Astrocyte (in vitro differentiated cells and primary cell): Measurements from ENCODE around the gene EPHB2. TPM values are rescaled to one million over a fixed set of nuclear protein-coding genes. Genes with fewer than 3 reads are reported as not detected.

Experiments used
- DNase-seq: peaks from one replicate; pipeline ENCODE4 v3.0.0-alpha.2; 2010; ENCODE audit warnings: low read depth
- FAIRE-seq: peaks from 2 replicates; lab custom pipeline; 2011; peaks lifted over from hg19 to GRCh38; lab: Jason Lieb, UNC
- H2AFZ ChIP-seq: 2 replicates; pipeline ENCODE4 v1.6.0; 2012; ENCODE audit warnings: low read depth, low read length, inconsistent platforms
- H3K27ac ChIP-seq: 2 replicates; pipeline ENCODE4 v1.5.1; 2011; ENCODE audit warnings: low read depth, low read length, inconsistent platforms
- H3K27me3 ChIP-seq: 2 replicates; pipeline ENCODE4 v1.6.0; 2011; ENCODE audit warnings: low read length, inconsistent platforms; ENCODE audit not compliant: insufficient read depth
- H3K36me3 ChIP-seq: 2 replicates; pipeline ENCODE4 v1.5.1; 2011; ENCODE audit warnings: low read length, inconsistent platforms; ENCODE audit not compliant: insufficient read depth
- H3K4me1 ChIP-seq: 2 replicates; pipeline ENCODE4 v1.5.1; 2011; ENCODE audit warnings: low read length, inconsistent platforms; ENCODE audit not compliant: insufficient read depth
- H3K4me2 ChIP-seq: 2 replicates; pipeline ENCODE4 v1.6.0; 2012; ENCODE audit warnings: low read length, inconsistent platforms
- H3K4me3 ChIP-seq: 2 replicates; pipeline ENCODE4 v1.5.1; 2011; ENCODE audit warnings: low read depth, mild to moderate bottlenecking, low read length, inconsistent platforms; ENCODE audit not compliant: insufficient read depth
- H3K79me2 ChIP-seq: 2 replicates; pipeline ENCODE4 v1.6.0; 2012; ENCODE audit warnings: mild to moderate bottlenecking, low read length, inconsistent platforms; ENCODE audit not compliant: insufficient read depth
- H3K9ac ChIP-seq: 2 replicates; pipeline ENCODE4 v1.6.0; 2012; ENCODE audit warnings: mild to moderate bottlenecking, low read length, inconsistent platforms
- H3K9me3 ChIP-seq: 2 replicates; pipeline ENCODE4 v1.5.1; 2012; ENCODE audit warnings: low read depth, mild to moderate bottlenecking, low read length, inconsistent platforms; ENCODE audit not compliant: insufficient read depth
- H4K20me1 ChIP-seq: 2 replicates; pipeline ENCODE4 v1.6.0; 2012; ENCODE audit warnings: low read length, inconsistent platforms; ENCODE audit not compliant: insufficient read depth
- H3K27ac Mint-ChIP-seq: one replicate; pipeline ENCODE4 v1.8.0; 2021; ENCODE audit warnings: mild to moderate bottlenecking, mixed read lengths; ENCODE audit not compliant: unreplicated experiment
- H3K27me3 Mint-ChIP-seq: one replicate; pipeline ENCODE4 v1.8.0; 2021; ENCODE audit warnings: low read depth, mixed read lengths; ENCODE audit not compliant: unreplicated experiment
- H3K36me3 Mint-ChIP-seq: one replicate; pipeline ENCODE4 v1.8.0; 2021; ENCODE audit warnings: low read depth, mixed read lengths; ENCODE audit not compliant: unreplicated experiment
- H3K4me1 Mint-ChIP-seq: one replicate; pipeline ENCODE4 v1.8.0; 2021; ENCODE audit warnings: low read depth, mixed read lengths; ENCODE audit not compliant: unreplicated experiment
- H3K4me3 Mint-ChIP-seq: one replicate; pipeline ENCODE4 v1.8.0; 2021; ENCODE audit warnings: mild to moderate bottlenecking, moderate library complexity, mixed read lengths; ENCODE audit not compliant: unreplicated experiment
- H3K9me3 Mint-ChIP-seq: one replicate; pipeline ENCODE4 v1.8.0; 2021; ENCODE audit warnings: mild to moderate bottlenecking, mixed read lengths; ENCODE audit not compliant: unreplicated experiment
- CTCF ChIP-seq: IDR thresholded peaks from 2 replicates; pipeline ENCODE4 v1.5.1; 2011; ENCODE audit warnings: low read depth, mild to moderate bottlenecking, inconsistent platforms, low read length, moderate library complexity; ENCODE audit not compliant: insufficient read depth
- EZH2 ChIP-seq: IDR thresholded peaks from 2 replicates; pipeline ENCODE4 v1.6.1; 2012; ENCODE audit warnings: mild to moderate bottlenecking, low read length, inconsistent platforms; ENCODE audit not compliant: insufficient read depth
- total RNA-seq: library from RNA; stranded (reverse); gene quantifications from 2 replicates; pipeline ENCODE4 v1.2.1, GENCODE V29; 2021

Gene EPHB2
- total RNA-seq, 1 donor from 2014 or later, result 8.4 TPM

GRCh38 chr1:22733643-22734042, 23.0 kb downstream of the EPHB2 start:
- no peak overlapping the region for H3K9ac ChIP-seq
- Mint-ChIP-seq H3K36me3 (no peaks in the 10 kb centered on the region), H3K4me1 (peaks cover 5% of the 10 kb centered on the region), H3K9me3 (no peaks in the 10 kb centered on the region), H3K27ac (no peak overlapping the region), H3K4me3 (no peak overlapping the region), H3K27me3 (peaks cover 12% of the 10 kb centered on the region)
- H4K20me1 ChIP-seq, result peaks cover 57% of the 10 kb centered on the region
- H2AFZ ChIP-seq, result no peak overlapping the region
- H3K4me1 ChIP-seq, result peaks cover 17% of the 10 kb centered on the region
- FAIRE-seq, result no peak
- no peaks in the 10 kb centered on the region for H3K9me3 ChIP-seq
- H3K27me3 ChIP-seq, result no peaks in the 10 kb centered on the region
- H3K4me3 ChIP-seq, result no peak overlapping the region
- TF ChIP-seq CTCF (no peak), EZH2 (no peak)
- no peak for DNase-seq
- no peak overlapping the region for H3K4me2 ChIP-seq
- peaks cover 93% of the 10 kb centered on the region for H3K79me2 ChIP-seq
- no peaks in the 10 kb centered on the region for H3K36me3 ChIP-seq
- no peak overlapping the region for H3K27ac ChIP-seq

- no peak overlapping the region for H3K4me3 ChIP-seq
- no peak overlapping the region for H3K4me2 ChIP-seq
- Mint-ChIP-seq H3K4me1 (peaks cover 24% of the 10 kb centered on the region), H3K27ac (no peak overlapping the region), H3K4me3 (no peak overlapping the region), H3K36me3 (no peaks in the 10 kb centered on the region), H3K27me3 (peaks cover 10% of the 10 kb centered on the region), H3K9me3 (no peaks in the 10 kb centered on the region)
- peaks cover 82% of the 10 kb centered on the region for H3K79me2 ChIP-seq
- H3K27me3 ChIP-seq, result no peaks in the 10 kb centered on the region
- H2AFZ ChIP-seq, result no peak overlapping the region
- no peaks in the 10 kb centered on the region for H3K9me3 ChIP-seq
- H3K27ac ChIP-seq, result peak overlapping the region; percentile 70
- no peaks in the 10 kb centered on the region for H3K36me3 ChIP-seq
- no peak for FAIRE-seq
- H3K4me1 ChIP-seq, result peaks cover 43% of the 10 kb centered on the region
- peak overlapping the region; percentile 4 for H3K9ac ChIP-seq
- peaks cover 29% of the 10 kb centered on the region for H4K20me1 ChIP-seq
- no peak for DNase-seq
- TF ChIP-seq CTCF (no peak), EZH2 (no peak)
Observed at GRCh38 chr1:22736501-22737080, 26.0 kb downstream of the EPHB2 start.

DNA sequence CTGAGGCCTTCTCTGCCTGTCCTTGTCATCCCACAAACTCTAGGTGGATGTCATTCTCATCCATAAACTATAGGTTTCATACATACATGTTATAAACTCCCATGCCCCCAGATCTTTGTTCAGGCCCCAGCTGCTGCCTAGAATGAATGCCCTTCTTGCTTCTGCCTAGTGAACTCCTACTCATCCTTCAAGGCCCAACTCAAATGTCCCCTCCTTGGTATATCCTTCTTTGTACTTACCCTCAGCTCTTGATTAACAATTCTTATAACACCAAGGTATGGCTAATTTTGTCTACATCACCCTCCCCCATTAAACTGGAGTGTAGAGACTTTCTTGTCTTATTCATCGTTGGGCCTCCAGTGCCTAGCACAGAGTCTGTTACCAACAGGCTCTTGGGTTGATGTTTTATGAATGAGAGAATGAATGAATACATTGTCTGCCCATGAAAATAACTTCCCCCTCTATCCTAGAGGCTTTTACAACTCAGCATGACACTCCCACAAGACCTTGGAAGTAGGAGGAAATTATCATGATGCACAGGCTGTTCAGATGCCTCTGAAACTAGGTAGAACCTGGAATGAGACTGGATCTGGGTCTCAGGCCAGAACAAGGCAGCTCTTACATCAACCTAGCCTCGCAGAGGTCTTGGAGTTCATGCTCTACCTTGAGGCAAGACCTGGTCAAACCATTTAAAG, 26.9 kb downstream of the EPHB2 start:
- Histone ChIP-seq H3K79me2 (peaks cover 86% of the 10 kb centered on the region), H2AFZ (no peak overlapping the region), H4K20me1 (peaks cover 20% of the 10 kb centered on the region), H3K27ac (no peak overlapping the region), H3K4me3 (no peak overlapping the region), H3K36me3 (no peaks in the 10 kb centered on the region), H3K9me3 (no peaks in the 10 kb centered on the region), H3K4me1 (peaks cover 43% of the 10 kb centered on the region), H3K4me2 (no peak overlapping the region), H3K9ac (no peak overlapping the region), H3K27me3 (no peaks in the 10 kb centered on the region)
- Mint-ChIP-seq H3K4me1 (peaks cover 25% of the 10 kb centered on the region), H3K4me3 (no peak overlapping the region), H3K9me3 (no peaks in the 10 kb centered on the region), H3K36me3 (no peaks in the 10 kb centered on the region), H3K27me3 (peaks cover 8% of the 10 kb centered on the region), H3K27ac (no peak overlapping the region)
- TF ChIP-seq CTCF (no peak), EZH2 (no peak)
- FAIRE-seq, result peak; percentile 20
- no peak for DNase-seq
